H1 (cell line): ENCODE measurements around the gene SYNPO. TPM values are rescaled to one million over a fixed set of nuclear protein-coding genes. Genes with fewer than 3 reads are reported as not detected.
A peak's percentile ranks its signal among the peaks of the same experiment; 100 is the strongest.

Experiments
- CTCF ChIA-PET: fragments of 300-600 bp; sonication (Branson Sonifier 250); formaldehyde crosslinking; loops from one replicate; lab custom pipeline; 2021; ENCODE audit not compliant: partially characterized antibody; lab: Charles Lee
- POLR2A ChIA-PET: fragments of 300-600 bp; sonication (Branson Sonifier 250); formaldehyde crosslinking; loops from one replicate; lab custom pipeline; 2021; ENCODE audit warnings: inconsistent platforms; ENCODE audit not compliant: partially characterized antibody; lab: Charles Lee
- DNase-seq, 2 experiments: peaks; one replicate each; pipeline versions ENCODE4 v3.0.0 to v3.0.0-alpha.2; 2010 to 2022; ENCODE audit warnings: low spot score in 2 of 2, low read depth in 1 of 2, mixed read lengths in 1 of 2
- FAIRE-seq: peaks from 2 replicates; lab custom pipeline; 2011; peaks lifted over from hg19 to GRCh38; lab: Jason Lieb, UNC
- H2AFZ ChIP-seq: 2 replicates; pipeline ENCODE4 v1.8.1; 2012; ENCODE audit warnings: low read length, inconsistent platforms
- H2AK5ac ChIP-seq: 2 replicates; pipeline ENCODE4 v1.6.1; 2013; ENCODE audit warnings: low read depth, low read length
- H2BK120ac ChIP-seq: replicated peaks from 2 replicates; pipeline ENCODE3; 2013; ENCODE audit warnings: low read depth, low read length, inconsistent platforms
- H2BK12ac ChIP-seq: 2 replicates; pipeline ENCODE4 v1.6.1; 2013; ENCODE audit warnings: low read depth, low read length
- H2BK15ac ChIP-seq: 2 replicates; pipeline ENCODE4 v1.6.1; 2013; ENCODE audit warnings: low read length
- H2BK20ac ChIP-seq: 2 replicates; pipeline ENCODE4 v1.6.1; 2013; ENCODE audit warnings: low read length
- H2BK5ac ChIP-seq: 2 replicates; pipeline ENCODE4 v1.6.1; 2013; ENCODE audit warnings: low read depth, low read length
- H3K14ac ChIP-seq: 2 replicates; pipeline ENCODE4 v1.6.1; 2013; ENCODE audit warnings: inconsistent platforms; ENCODE audit not compliant: insufficient read length
- H3K18ac ChIP-seq: 2 replicates; pipeline ENCODE4 v1.6.1; 2013; ENCODE audit warnings: low read length; ENCODE audit errors: extremely low read depth
- H3K23ac ChIP-seq: 2 replicates; pipeline ENCODE4 v1.6.1; 2013; ENCODE audit warnings: inconsistent platforms; ENCODE audit not compliant: insufficient read length
- H3K23me2 ChIP-seq: 2 replicates; pipeline ENCODE4 v1.6.1; 2013; ENCODE audit warnings: low read depth, low read length
- H3K27ac ChIP-seq: 2 replicates; pipeline ENCODE4 v1.6.1; 2011; ENCODE audit warnings: low read depth, low read length, inconsistent platforms
- H3K27me3 ChIP-seq, 4 experiments: replicated peaks in 1 of 4; 1 replicate in 1 of 4; 2 replicates in 3 of 4; pipeline versions ENCODE4 v1.6.1 to v1.8.1; 2011 to 2013; ENCODE audit warnings: low read length in 3 of 4, mild to moderate bottlenecking in 3 of 4, inconsistent platforms in 2 of 4, mixed read lengths in 2 of 4, moderate library complexity in 1 of 4; ENCODE audit not compliant: control insufficient read depth in 3 of 4, insufficient read depth in 3 of 4; ENCODE audit errors: extremely low read depth in 1 of 4
- H3K36me3 ChIP-seq, 4 experiments: 2 replicates each; pipeline versions ENCODE4 v1.6.1 to v1.8.1; 2011 to 2013; ENCODE audit warnings: mild to moderate bottlenecking in 4 of 4, low read length in 3 of 4, moderate library complexity in 2 of 4, control low read depth in 1 of 4, inconsistent platforms in 1 of 4; ENCODE audit not compliant: insufficient read depth in 4 of 4, control insufficient read depth in 2 of 4
- H3K4ac ChIP-seq: replicated peaks from 2 replicates; pipeline ENCODE3; 2013; ENCODE audit warnings: low read length, low read depth, mixed read lengths, inconsistent platforms; ENCODE audit not compliant: insufficient read length
- H3K4me1 ChIP-seq, 4 experiments: replicated peaks in 1 of 4; 1 replicate in 1 of 4; 2 replicates in 3 of 4; pipeline versions ENCODE4 v1.6.1 to v1.8.1; 2011 to 2013; ENCODE audit warnings: low read length in 3 of 4, inconsistent platforms in 2 of 4, mixed read lengths in 1 of 4; ENCODE audit not compliant: insufficient read depth in 4 of 4, control insufficient read depth in 3 of 4
- H3K4me2 ChIP-seq, 2 experiments: 2 replicates each; pipeline versions ENCODE4 v1.6.1 to v1.8.1; 2011 to 2013; ENCODE audit warnings: low read depth in 2 of 2, low read length in 2 of 2, control low read depth in 1 of 2, inconsistent platforms in 1 of 2, mild to moderate bottlenecking in 1 of 2; ENCODE audit not compliant: insufficient read depth in 1 of 2
- H3K4me3 ChIP-seq, 4 experiments: fragments of 200-600, 300-600 bp in 1 of 4; sonication (generic), shearing (Covaris generic), sonication (Bioruptor Twin) in 1 of 4; 2 replicates each; pipeline versions ENCODE4 v1.5.1 to v1.8.1; 2011 to 2016; ENCODE audit warnings: low read length in 4 of 4, low read depth in 3 of 4, control low read depth in 2 of 4, inconsistent platforms in 2 of 4, mild to moderate bottlenecking in 2 of 4, mixed read lengths in 1 of 4, moderate library complexity in 1 of 4; ENCODE audit not compliant: insufficient read depth in 2 of 4; ENCODE audit errors: extremely low read depth in 1 of 4
- H3K56ac ChIP-seq: replicated peaks from 2 replicates; pipeline ENCODE3; 2013; ENCODE audit warnings: low read depth, mild to moderate bottlenecking, mixed read lengths, low read length, inconsistent platforms; ENCODE audit not compliant: insufficient read length
- H3K79me1 ChIP-seq: 2 replicates; pipeline ENCODE4 v1.6.1; 2013; ENCODE audit warnings: low read depth, low read length, control low read depth
- H3K79me2 ChIP-seq, 2 experiments: 2 replicates each; pipeline versions ENCODE4 v1.6.1 to v1.8.1; 2012 to 2013; ENCODE audit warnings: low read length in 2 of 2, mild to moderate bottlenecking in 2 of 2, inconsistent platforms in 1 of 2; ENCODE audit not compliant: insufficient read depth in 2 of 2, control insufficient read depth in 1 of 2
- H3K9ac ChIP-seq, 4 experiments: replicated peaks in 1 of 4; 1 replicate in 1 of 4; 2 replicates in 3 of 4; pipeline versions ENCODE4 v1.6.1 to v1.8.1; 2011 to 2013; ENCODE audit warnings: low read depth in 3 of 4, low read length in 3 of 4, control low read depth in 2 of 4, mild to moderate bottlenecking in 2 of 4, moderate library complexity in 2 of 4, inconsistent platforms in 1 of 4; ENCODE audit errors: extremely low read depth in 1 of 4
- H3K9me3 ChIP-seq, 2 experiments: 2 replicates each; pipeline versions ENCODE4 v1.6.1 to v1.8.1; 2012 to 2013; ENCODE audit warnings: mild to moderate bottlenecking in 2 of 2, moderate library complexity in 2 of 2, control low read depth in 1 of 2, inconsistent platforms in 1 of 2, low read depth in 1 of 2, low read length in 1 of 2, mixed read lengths in 1 of 2; ENCODE audit not compliant: insufficient read depth in 2 of 2
- H4K20me1 ChIP-seq, 2 experiments: replicated peaks in 1 of 2; 2 replicates each; pipeline versions ENCODE3 to v1.8.1; 2011 to 2013; ENCODE audit warnings: inconsistent platforms in 2 of 2, low read length in 2 of 2, mild to moderate bottlenecking in 1 of 2; ENCODE audit not compliant: insufficient read depth in 2 of 2, control insufficient read depth in 1 of 2
- H4K5ac ChIP-seq: 2 replicates; pipeline ENCODE4 v1.6.1; 2013; ENCODE audit warnings: low read length, low read depth, mixed read lengths, inconsistent platforms; ENCODE audit not compliant: insufficient read length
- H4K8ac ChIP-seq: 2 replicates; pipeline ENCODE4 v1.8.0; 2013; ENCODE audit warnings: mild to moderate bottlenecking, moderate library complexity, low read length, inconsistent platforms; ENCODE audit not compliant: insufficient read depth; ENCODE audit errors: extremely low read depth
- H4K91ac ChIP-seq: replicated peaks from 2 replicates; pipeline ENCODE3; 2013; ENCODE audit warnings: low read length, mixed read lengths, inconsistent platforms; ENCODE audit not compliant: insufficient read length
- BACH1 ChIP-seq: IDR thresholded peaks from 2 replicates; pipeline ENCODE4 v1.6.1; 2012; ENCODE audit warnings: low read length, improper control_type of control experiment
- BCL11A ChIP-seq, 2 experiments: IDR thresholded peaks; one replicate each; pipeline ENCODE4 v1.6.1; 2011; ENCODE audit warnings: low read depth in 2 of 2, low read length in 2 of 2, mild to moderate bottlenecking in 2 of 2
- KDM4A ChIP-seq: IDR thresholded peaks from one replicate; pipeline ENCODE4 v1.7.1; 2012; ENCODE audit warnings: low read depth, mild to moderate bottlenecking, moderate library complexity, low read length, inconsistent platforms; ENCODE audit not compliant: severe bottlenecking
- RNF2 ChIP-seq: fragments of 200-900, 300-1000 bp; sonication (generic); IDR thresholded peaks from 2 replicates; pipeline ENCODE4 v1.7.1; 2016; ENCODE audit warnings: borderline replicate concordance, low read depth, mild to moderate bottlenecking, antibody characterized with exemption, low read length; ENCODE audit not compliant: poor library complexity, severe bottlenecking; ENCODE audit errors: missing control alignments
- TEAD4 ChIP-seq: IDR thresholded peaks from 2 replicates; pipeline ENCODE4 v1.6.1; 2012; ENCODE audit warnings: low read depth, low read length, inconsistent platforms, mixed read lengths
- YY1 ChIP-seq: IDR thresholded peaks from 2 replicates; pipeline ENCODE4 v1.6.1; 2011; ENCODE audit warnings: low read depth, mild to moderate bottlenecking, low read length
- WGBS, 2 experiments: shearing (Covaris generic) in 1 of 2; methylation state at CpG; one replicate each; pipeline versions ENCODE4 v1.1.6 to v1.1.7; 2013 to 2015; ENCODE audit warnings: low lambda C conversion rate in 2 of 2, mixed read lengths in 2 of 2, inconsistent platforms in 1 of 2, low coverage in 1 of 2, missing lambda C conversion rate in 1 of 2; ENCODE audit not compliant: insufficient replicate concordance in 2 of 2, insufficient coverage in 1 of 2, insufficient read length in 1 of 2; ENCODE audit errors: extremely low coverage in 1 of 2, missing lambda C conversion rate in 1 of 2; 5-methylcytosine and 5-hydroxymethylcytosine counted together
- polyA plus RNA-seq, 7 experiments: library from polyadenylated mRNA; depleted of rRNA in 3 of 7; stranded (reverse) in 5 of 7; unstranded in 2 of 7; fragments of >200 nt in 5 of 7; fragments of 200-250 nt in 2 of 7; gene quantifications; 1 replicate in 5 of 7; 2 replicates in 1 of 7; 4 replicates in 1 of 7; pipeline versions ENCODE4 v1.2.1 to v1.2.3, GENCODE V29; 2011 to 2013; ENCODE audit warnings: missing spikeins in 2 of 7, mixed read lengths in 2 of 7
- total RNA-seq: library from RNA; stranded (reverse); fragmentation: NEBNext Ultra II Directional; extraction: Animal tissue kit (Norgen Biotek cat#: 25700); gene quantifications from 2 replicates; pipeline ENCODE4 v1.2.1, GENCODE V29; 2021

The SYNPO gene
- total and polyA plus RNA-seq, 2 of the 8 experiments (the other 6 are each of a cell fraction or from before 2014, with no cell fraction given), result 2.3 TPM

DNA sequence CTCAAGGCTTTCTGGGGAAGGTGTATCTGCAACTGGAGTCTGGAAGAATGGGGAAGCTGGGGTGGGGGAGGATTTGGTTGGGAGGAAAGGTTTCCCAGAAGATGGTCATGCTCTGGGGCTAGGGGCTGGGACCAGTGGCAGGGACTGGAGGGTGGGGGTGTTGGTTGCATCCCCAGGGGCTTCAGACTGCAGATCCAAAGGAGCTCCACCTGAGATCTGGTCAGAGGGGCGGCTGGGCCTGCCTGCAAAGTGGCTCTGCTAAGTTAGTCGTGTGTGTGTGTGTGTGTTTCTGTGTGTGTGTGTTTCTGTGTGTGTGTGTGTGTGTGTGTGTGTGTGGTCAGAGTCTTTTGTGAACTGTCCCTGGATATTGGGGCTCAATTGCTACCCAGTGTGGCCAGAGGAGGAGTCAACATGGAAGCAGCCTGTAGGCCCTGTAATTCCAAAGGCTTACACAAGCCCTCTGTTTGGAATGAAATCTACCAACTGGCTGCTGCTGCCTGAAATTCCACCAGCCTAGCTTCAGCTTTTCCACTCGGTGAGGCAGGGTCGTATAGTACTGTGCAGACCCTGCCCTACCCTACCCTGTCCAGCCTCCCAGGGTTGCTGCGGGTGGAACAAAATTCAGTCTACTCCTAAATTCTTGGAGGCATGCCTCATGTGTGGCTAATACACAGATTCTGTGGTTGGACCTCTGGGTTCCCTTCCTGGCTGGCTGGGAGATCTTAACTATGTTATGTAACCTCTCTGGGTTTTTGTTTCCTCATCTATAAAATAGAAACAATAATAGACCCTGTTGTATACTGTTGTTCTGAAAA is 12.5 kb upstream of the SYNPO start:
- Histone ChIP-seq H3K4me3 (no peak overlapping the region), H4K8ac (no peak overlapping the region), H2BK20ac (no peak overlapping the region), H3K23me2 (peaks cover 9% of the 10 kb centered on the region), H3K18ac (no peak overlapping the region), H4K20me1 (no peaks in the 10 kb centered on the region), H4K91ac (no peak overlapping the region), H2BK12ac (0 out of 2 replicates have a peak overlapping the region, but pooled peaks have one; percentile 5), H3K4me2 (no peak overlapping the region), H3K9ac (no peak overlapping the region), H3K4ac (no peak overlapping the region), H3K27ac (no peak overlapping the region), H2AK5ac (no peak overlapping the region), H3K36me3 (no peaks in the 10 kb centered on the region), H3K79me2 (no peaks in the 10 kb centered on the region), H4K5ac (no peak overlapping the region), H3K23ac (no peak overlapping the region), H3K27me3 (peaks cover 0 to 23% (median 21%) of the 10 kb centered on the region in 4 experiments; a peak in 5 of 7 replicates), H3K4me1 (peaks cover 3 to 19% (median 10%) of the 10 kb centered on the region in 4 experiments), H2AFZ (no peak overlapping the region), H3K9me3 (no peaks in the 10 kb centered on the region), H2BK15ac (no peak overlapping the region), H2BK5ac (no peak overlapping the region), H3K56ac (no peak overlapping the region), H3K14ac (no peak overlapping the region), H2BK120ac (no peak overlapping the region), H3K79me1 (no peaks in the 10 kb centered on the region)
- no peak for FAIRE-seq
- no peak for DNase-seq
- POLR2A ChIA-PET, result interaction anchor here (1.1 to 1.2 kb wide), 3 partner anchors 9 to 66 kb away, joined by 3 to 6 read pairs (median 3); no protein-coding TSS in a partner anchor
- TF ChIP-seq YY1 (no peak), RNF2 (no peak), BACH1 (no peak), KDM4A (no peak), BCL11A (IDR thresholded peaks at IDR 0.05; ENCODE audit: low read depth in 2 of 2, low read length in 2 of 2) (no peak), TEAD4 (no peak)
- CTCF ChIA-PET, result interaction anchor here (0.6 to 10.4 kb wide), 10 partner anchors 16 to 166 kb away, joined by 3 to 72 read pairs (median 5); partner anchors contain the start of gene MYOZ3
- WGBS, 2 experiments, result 89% methylated on average over 5 of the region's 5 CpGs; no CpG with 5 or more reads in 1 of the 2 experiments
